ENCODE measurements around the gene COLEC11.
"Not testable (repeated sequence)": the region's sequence is repeated elsewhere in the genome, so short reads cannot be mapped to it uniquely, and the experiment has no call there.

COLEC11 gene

DNA sequence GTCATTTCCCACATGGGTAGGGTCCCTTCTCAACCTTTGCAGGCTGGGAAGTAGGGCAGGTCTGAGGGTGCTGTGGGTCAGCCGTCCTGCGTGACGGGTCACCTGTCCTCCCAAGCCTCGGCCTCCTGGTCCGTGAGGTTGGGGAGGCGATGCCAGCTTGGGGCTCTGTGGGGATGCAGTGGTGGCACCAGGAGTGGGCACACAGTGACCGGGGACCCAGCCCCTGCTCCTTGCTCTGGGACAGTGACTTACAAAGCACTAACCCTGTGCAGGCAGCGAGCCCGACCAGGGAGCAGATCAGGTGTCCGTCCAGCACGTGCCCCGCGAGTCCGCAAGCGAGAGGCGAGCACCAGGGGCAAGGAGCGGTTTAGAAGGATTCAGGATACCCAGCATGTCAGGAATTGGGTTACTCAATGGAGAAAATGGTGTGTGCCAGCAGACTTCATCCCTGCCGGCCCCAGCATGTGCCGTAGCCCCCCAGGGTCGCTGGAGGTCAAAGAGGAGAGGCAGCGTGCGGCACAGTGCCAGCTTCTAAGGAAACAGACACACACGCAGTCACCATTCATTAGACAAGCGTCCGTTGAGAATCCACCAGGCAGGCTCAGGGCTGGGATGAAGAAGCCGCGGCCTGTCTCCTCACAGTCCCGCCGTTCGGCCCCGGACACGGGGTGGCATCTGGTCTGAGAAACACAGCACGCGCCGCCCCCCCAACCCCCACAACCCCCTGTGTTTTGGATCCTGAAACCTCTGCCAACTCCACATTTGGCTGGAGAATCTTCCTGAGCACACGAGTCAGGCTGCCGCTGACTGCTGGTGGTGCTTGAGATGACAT, 11.7 kb downstream of the COLEC11 start:
- DNase-seq, result no peak

DNA sequence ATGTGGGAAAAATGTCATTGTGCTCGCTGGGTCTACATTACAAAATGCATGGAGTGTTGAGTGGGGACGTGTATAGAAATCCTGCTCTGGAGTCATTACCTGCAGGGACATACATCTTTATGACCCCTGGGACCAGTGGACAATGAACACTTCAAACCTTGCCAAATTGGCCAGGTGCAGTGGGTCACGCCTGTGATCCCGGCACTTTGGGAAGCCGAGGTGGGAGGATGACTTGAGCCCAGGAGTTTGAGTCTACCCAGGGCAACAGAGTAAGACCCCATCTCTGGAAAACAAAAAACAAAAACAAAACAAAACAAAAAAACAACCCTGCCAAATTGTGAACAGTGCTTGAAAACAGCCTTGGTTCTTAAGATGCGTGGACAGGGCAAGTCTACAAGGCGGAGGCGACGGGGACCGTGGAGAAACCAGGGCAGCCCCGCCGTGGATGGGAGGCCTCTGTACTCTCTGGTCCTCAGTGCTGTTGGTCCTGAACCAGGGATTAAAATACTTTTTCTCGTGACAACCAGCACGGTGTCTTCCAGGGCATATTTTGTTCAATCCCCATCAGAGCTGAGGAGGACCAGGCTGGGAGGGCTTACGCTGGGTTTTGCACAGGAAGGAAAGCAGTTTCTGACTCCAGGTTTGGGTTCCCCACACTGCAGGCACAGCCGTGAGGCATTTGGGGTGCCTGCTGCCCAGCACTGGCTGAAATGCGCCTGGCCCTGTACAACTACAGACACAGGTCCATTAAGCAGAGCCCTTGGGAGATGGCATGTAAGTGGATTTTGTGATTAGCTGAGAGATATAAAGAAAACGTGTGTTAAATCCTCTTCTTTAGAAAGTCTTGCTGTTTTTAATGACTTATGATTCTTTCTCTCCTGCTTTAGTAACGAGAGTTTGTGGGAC, 13.7 kb downstream of the COLEC11 start:
- DNase-seq, result no peak

DNA sequence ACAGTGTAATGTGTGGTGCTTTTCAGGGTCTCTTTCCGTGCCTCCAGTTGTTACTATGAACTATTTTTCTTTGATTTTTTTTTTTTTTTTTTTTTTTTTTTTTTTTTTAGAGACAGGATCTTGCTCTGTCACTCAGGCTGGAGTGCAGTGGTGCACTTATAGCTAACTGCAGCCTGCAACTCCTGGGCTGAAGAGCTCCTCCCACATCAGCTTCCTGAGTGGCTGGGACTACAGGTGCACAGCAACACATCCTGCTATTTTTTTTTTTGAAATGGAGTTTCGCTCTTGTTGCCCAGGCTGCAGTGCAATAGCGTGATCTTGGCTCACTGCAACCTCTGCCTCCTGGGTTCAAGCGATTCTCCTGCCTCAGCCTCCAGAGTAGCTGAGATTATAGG, 14.4 kb downstream of the COLEC11 start:
- DNase-seq, result not testable (repeated sequence)

DNA sequence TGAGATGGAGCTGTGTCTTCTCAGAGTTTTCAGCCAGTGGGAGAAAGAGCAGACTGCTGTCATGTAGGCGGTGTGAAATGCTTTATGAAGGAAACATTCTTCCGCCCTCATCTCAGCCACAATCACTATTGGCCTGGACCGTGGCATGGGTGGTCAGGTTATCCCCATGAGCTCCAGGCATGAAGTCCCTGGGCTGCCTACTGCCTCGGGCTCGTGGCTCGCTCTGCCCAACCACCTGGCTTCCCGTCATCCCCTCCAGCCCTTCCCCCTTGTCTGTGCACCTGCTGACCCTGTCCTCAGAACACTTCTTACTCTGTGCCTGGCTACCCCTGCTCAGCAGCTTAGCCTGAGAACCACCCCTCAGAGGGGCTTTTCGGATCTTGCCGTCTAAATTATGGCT, 15.5 kb downstream of the COLEC11 start:
- no peak for DNase-seq

DNA sequence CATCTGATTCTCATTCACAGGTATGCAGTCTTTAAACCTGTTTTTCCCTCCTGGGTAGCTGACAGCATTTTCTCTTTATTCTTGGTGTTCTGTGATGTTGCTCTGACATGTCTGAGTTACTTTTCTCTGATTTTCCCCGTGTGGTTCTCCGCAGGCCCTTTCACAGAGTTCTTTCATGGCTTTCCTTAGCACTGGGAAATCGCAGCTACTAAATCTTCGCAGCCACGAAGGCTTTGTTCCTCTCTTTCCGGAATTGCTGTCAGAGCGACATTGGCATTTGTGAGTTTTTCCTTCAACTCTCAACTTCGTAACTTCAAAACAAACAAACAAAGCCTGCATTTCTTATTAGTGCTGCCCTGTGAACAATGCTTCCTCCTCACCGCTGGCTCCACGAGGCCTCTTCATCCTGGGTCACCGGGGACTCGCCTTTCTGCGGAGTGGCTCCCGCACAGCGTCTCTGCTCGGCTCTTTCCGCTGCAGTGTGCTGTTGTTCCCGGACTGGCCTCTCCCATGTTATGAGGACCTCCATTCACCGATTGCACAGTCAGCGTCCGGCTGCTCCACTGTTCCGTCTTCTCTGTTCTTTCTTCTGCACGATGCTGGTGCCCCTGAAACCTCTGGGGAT, 16.1 kb downstream of the COLEC11 start:
- DNase-seq, result no peak

DNA sequence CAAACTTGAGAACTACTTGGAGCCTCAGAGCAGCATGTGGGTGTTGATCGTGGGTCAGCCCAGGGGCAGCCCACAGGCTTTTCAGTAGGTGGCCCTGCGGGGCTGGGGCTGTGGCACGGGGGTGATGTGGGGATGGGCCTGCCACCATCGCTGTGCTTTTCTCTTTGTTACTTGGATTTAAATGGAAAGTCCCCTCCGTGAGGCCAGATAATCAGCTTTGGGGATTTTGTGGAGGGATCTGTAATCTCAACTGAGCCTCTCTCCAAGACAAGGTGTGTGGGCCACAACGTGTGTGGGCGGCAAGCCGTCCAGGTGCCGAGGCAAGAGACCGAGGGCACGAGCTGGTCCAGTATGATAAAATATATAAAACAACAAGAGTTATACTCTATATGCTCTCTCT, 16.7 kb downstream of the COLEC11 start:
- no peak for DNase-seq

DNA sequence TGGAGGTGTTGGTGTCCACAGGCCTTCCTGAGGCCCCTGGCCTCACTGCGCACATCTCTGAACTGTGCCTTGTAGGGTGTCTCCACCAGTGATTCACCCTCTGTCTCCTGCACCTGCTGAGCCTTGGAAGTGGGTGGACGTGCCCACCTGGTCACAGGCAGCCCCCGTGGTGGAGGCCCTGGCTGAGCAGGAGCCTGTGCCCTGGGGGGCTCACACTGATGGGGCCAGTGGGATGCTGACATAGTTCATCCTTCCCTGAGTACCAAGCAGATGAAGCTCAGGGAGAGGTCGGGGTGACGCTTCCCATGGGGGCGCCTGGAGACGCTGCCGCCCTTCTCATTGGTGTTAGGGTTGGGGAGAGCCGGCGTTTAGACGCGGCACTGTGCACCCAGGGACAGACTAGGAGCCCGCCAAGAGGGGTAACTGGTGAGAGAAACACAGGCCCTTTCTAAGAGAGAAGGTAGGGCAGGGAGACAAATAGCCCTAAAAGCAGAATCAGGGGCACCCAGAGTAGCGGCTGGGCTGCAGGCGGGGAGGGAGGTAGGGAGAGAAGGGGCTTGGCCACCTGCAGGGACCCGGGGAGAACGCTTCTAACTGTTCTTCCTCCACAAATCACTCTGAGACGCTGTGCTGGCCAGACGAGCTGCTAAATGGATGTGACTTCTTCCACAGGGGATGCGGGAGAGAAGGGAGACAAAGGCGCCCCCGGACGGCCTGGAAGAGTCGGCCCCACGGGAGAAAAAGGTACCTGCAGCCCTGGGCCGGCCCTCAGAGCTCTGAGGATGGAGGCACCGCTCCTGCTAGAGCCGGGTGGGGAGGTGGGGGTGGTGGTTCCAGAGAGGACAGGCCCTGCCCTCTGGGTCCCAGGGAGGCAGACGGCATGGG, 18.0 kb downstream of the COLEC11 start:
- no peak for DNase-seq

DNA sequence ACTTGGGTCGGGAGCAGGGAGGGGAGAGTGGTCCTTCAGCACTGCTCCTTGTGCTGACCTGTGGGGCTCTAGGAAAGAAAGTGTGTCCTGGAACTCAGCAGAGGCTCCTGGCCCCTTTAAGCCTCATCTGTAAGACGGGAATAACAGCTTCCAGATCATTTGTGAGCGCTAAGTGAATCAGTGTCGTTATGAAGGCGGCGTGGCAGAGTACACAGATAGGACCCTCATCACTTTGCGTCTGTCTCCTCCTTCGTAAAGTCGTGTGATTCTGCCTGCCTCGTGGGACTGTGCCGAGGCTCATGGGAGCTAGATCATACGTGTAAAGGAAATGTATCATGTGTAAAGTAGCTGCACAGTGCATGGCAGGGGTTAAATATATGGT, 18.6 kb downstream of the COLEC11 start:
- no peak for DNase-seq

DNA sequence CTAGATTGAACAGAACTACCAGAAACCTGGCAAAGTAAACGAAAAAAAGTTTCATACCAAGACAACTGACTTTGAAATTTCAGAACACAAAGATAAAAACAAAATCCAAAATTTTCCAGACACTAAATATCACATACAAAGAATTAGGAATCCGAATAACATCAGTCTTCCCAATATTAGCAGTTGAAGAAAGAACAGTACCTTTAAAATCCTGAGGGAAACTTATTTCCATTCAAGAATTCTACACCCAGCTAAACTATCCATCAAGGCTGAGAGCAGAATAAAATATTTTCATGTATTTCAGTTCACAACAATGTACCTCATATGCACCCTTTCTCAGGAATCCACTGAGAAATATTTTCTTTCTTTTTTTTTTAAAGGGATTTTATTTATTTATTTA, 19.8 kb downstream of the COLEC11 start:
- not testable (repeated sequence) for DNase-seq

DNA sequence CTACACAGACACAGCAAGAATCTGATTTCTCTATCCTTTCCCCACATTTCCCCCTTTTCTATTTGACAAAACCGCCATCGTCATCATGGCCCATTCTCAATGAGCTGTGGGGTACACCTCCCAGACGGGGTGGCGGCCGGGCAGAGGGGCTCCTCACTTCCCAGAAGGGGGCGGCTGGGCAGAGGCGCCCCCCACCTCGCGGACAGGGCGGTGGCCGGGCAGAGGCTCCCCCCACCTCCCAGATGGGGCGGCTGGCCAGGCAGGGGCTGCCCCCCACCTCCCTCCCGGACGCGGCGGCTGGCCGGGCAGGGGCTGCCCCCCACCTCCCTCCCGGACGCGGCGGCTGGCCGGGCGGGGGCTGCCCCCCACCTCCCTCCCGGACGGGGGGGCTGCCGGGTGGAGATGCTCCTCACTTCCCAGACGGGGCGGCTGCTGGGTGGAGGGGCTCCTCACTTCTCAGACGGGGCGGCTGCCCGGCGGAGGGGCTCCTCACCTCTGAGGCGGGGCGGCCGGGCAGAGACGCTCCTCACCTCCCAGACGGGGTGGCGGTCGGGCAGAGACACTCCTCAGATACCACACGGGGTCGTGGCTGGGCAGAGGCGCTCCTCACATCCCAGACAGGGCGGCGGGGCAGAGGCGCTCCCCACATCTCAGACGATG, 20.8 kb downstream of the COLEC11 start:
- not testable (repeated sequence) for DNase-seq

DNA sequence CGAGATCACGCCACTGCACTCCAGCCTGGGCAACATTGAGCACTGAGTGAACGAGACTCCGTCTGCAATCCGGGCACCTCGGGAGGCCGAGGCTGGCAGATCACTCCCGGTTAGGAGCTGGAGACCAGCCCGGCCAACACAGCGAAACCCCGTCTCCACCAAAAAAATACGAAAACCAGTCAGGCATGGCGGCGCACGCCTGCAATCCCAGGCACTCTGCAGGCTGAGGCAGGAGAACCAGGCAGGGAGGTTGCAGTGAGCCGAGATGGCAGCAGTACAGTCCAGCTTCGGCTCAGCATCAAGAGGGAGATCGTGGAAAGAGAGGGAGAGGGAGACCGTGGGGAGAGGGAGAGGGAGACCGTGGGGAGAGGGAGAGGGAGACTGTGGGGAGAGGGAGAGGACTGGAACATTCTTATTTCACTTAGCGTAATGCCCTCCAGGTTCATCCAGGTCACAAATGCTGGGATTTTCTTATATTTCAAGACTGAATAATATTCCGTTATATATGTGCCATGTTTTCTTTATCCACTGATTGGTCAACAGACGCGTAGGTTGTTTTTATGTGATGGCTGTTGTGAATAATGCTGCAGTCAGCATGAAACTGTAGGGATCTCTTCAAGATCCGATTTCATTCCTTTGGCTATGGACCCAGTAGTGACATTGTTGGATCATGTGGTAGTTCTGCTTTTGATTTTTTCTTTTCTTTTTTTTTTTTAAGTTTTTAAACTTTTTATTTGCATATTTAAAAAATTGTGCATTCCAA, 21.7 kb downstream of the COLEC11 start:
- not testable (repeated sequence) for DNase-seq

DNA sequence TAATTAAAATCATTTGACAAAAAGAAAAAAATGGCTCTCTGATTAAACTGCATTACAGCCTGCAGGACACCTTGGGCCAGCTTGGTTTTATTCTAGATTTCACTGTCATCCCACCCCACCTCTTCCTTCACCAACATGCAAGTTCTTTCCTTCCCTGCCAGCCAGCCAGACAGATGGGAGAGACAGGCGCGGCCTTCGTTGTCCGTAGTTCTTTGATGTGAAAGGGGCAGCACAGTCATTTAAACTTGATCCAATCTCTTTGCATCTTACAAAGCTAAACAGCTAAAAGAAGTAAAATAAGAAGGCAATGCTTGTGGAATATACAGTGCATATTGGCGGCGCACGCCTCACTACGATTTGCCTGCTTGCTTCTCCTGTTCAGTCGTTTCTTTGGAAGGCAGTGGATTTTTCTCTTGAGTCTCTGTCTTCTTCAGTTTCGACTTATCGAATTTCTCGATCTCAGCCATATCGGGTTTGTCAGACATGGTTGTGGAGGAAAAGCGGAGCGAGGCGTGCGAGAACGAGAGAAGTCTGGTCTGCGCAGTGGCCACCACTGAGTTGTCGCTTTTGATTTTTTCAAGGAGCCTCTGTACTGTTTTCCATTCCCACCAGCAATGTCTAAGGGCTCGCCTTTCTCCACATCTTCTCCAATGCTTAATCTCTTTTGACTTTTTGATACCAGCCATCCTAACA, 22.4 kb downstream of the COLEC11 start:
- DNase-seq, result no peak

DNA sequence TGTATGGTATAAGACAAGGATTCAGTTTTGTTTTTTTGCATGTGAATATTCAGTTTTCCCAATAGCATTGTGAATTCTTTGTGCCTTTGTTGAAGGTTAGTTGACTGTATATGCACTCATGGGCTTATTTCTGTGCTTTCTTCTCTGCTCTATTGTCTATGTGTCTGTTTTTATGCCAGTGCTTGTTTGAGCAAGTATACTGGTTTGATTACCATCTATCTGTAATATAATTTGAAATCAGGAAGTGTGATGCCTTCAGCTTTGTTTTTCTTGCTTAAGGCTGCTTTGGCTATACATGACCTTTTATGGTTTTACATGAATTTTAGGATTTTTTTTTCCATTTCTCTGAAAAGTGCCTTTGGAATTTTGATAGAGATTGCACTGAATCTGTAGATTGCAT, 23.5 kb downstream of the COLEC11 start:
- DNase-seq, result no peak

DNA sequence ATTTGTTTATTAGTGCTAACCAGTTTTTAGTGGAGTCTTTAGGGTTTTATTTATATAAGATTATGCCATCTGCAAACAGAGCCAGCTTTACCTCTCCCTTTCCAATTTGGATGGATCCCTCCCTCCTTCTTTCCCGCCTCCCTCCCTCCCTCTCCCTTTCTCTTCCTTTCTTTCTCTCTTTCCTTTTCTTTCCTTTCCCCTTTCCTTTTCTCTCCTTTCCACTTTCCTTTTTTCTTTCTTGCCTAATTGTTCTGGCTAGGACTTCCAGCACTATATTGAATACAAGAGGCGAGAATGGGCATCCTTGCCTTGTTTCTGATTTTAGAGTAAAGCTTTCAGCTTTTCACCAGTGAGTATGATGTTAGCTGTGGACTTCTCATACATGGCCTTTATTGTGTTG, 24.1 kb downstream of the COLEC11 start:
- no peak for DNase-seq

DNA sequence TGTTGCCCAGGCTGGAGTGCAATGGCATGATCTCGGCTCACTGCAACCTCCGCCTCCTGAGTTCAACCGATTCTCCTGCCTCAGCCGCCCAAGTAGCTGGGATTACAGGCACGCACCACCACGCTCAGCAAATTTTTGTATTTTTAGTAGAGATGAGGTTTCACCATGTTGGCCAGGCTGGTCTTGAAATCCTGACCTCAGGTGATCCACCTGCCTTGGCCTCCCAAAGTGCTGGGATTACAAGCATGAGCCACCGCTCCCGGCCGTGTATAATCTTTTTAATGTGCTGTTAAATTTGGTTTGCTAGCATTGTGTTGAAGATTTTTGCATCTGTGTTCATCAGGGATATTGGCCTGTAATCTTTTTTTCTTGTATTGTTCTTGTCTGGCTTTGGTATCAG, 24.7 kb downstream of the COLEC11 start:
- not testable (repeated sequence) for DNase-seq

DNA sequence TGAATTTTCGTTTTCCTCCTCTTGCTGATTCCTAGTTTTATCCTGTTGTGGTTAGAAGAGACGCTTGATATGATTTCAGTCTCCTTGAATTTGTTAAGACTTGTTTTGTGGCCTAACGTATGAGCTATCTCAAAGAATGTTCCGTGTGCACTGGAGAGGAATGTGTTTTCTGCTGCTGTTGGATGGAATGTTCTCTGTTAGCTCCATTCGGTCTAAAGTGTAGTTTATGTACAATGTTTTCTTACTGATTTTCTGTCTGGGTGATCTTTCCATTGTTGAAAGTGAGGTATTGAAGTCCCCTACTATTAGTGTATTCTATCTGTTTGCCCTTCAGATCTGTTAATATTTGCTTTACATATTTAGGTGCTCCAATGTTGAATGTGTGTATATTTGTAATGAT, 25.9 kb downstream of the COLEC11 start:
- DNase-seq, result no peak

DNA sequence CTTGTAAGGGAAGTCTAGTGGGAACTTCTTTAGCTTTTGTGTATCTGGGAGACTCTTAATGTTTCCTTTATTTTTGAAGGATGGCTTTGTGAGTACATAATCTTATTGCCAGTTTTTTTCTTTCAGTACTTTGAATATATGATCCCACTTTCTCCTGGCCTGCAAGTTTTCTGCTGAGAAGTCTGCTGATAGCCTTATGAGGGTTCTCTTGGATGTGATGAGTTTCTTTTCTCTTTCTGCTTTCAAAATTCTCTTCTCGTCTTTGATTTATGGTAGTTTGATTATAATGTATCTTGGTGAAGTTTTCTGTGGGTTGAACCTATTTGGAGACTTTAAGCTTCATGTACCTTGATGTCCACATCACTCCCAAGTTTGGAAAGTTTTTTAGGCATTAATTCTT, 28.1 kb downstream of the COLEC11 start:
- DNase-seq, result no peak

DNA sequence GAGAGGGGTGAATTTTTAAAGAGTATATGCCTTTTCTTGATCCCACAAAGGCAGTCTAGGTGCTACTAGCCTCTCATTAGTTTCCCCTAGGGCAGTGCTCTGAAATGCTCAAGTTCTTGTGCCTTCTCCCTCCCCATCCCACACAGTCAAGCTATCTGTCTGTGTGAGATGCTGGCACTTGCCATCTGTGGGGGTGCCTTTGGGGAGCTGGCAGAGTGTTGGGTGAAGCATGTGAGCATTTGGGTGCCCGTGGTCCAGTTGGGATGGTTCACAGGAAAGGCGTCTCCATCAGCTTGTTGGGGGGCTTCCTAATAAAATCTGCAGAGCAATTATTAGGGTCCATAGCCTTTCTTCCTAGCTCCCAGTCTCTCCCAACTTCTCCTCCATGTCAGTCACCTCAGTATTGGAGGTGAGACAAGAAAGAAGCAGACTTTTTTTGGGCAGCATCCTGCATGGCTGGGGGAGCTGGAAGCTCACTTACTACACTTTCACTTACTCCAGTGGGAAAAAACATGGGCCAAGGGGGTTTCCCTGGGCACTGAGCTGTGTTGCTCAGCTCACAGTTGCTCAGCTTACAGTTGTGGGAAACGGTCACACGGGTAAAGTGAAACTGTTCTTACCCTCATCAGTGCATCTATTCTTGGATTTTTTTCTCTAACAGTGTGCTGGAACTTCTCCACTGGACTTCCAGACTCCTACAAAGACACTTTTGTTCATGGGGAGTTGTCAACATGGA, 29.3 kb downstream of the COLEC11 start:
- no peak for DNase-seq

DNA sequence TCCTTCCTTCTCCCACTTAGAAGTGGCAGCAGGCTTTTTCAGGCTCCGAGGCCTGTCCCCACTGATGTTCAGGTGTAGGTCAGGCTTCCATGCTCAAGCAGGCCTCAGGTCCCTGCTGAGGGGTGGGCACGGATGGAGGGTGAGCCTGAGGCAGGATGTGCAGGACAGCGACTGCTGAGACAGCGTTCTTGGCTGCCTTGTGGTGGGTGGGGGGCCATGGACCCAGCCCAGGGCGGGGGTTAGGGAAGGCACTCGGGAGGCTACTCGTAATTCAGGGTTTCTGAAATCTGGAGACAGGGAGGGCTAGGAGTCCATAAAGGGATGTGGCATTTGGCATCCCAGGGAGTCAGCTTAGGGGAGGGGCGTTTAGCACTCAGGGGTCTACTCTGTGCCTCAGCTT, 30.3 kb downstream of the COLEC11 start:
- DNase-seq, result no peak
